ENCODE data around the gene HK2.
"Not testable (repeated sequence)": the region's sequence is repeated elsewhere in the genome, so short reads cannot be mapped to it uniquely, and the experiment has no call there.

HK2 gene

GRCh38 chr2:74833418-74834233 is at the start of gene HK2:
Gene HK2 (plus strand): TSS chr2:74834127. CDS start chr2:74834581, 454 bp downstream.
- peak; percentile 67 to 81 (median 78) for DNase-seq (ENCODE audit: low read depth in 2 of 3, low spot score in 1 of 3)

GRCh38 chr2:74789271-74789670 is 44.7 kb upstream of the HK2 start:
- DNase-seq (ENCODE audit: low read depth in 2 of 3, low spot score in 1 of 3): no peak

DNA sequence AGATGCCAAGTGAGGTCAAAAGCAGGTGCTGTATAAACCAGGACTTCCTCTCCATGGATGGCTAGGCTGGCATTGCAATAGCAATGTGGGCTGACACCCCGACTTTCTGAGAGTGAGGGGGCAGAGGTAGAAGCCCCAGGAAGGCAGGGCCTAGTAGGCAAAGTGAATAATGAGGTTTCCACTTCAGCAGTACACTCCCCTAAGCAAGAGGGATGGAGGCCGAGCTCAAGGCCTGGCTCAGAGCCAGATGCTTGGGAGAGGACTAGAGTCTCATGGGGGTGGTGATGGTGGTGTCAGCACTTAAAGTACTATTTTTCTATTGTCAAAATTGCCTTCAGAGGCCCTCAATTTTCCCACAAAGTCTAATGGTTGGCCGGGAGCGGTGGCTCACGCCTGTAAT is 41.6 kb upstream of the HK2 start:
- no peak for DNase-seq (ENCODE audit: low read depth in 2 of 3, low spot score in 1 of 3)

GRCh38 chr2:74794878-74795277 is 39.0 kb upstream of the HK2 start:
- DNase-seq (ENCODE audit: low read depth in 2 of 3, low spot score in 1 of 3): not testable (repeated sequence)

GRCh38 chr2:74806355-74806839 is 27.5 kb upstream of the HK2 start:
- DNase-seq (ENCODE audit: low read depth in 2 of 3, low spot score in 1 of 3): no peak

- no peak for DNase-seq (ENCODE audit: low read depth in 2 of 3, low spot score in 1 of 3)
Observed at GRCh38 chr2:74806920-74807319, 27.0 kb upstream of the HK2 start.

DNA sequence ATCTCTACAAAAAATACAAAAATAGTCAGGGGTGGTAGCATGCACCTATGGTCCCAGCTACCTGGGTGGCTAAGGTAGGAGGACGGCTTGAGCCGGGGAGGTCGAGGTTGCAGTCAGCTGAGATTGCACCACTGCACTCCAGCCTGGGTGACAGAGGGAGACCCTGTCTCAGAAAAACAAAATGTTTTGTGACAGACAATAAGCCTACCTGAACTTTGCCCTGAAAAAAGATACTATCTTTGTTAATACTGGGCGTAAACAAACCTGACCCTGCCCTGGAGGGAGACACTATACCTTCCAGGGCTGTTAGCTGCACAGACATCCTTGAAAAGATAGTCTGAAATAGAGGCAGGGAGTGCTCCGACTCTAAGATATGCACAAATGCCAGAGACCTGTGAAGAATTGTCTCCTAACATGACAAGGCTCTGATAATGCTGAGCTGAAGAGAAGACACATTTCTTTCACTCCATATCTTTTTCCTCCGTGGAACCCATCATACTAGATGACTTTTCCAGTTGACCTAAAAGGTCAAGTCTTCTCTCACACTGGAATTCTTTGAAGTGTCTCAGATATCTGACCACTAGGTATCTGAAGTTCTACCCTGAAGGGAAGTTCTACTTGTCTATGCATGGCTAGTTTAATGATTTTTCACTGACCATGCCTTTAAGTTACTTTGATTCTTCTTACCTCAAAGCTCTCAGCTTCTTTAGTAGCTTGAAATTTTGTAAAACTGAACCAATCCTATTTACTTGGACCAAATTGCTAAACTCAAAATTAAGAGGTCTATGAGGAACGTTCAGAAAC is 20.9 kb upstream of the HK2 start:
- DNase-seq (ENCODE audit: low read depth in 2 of 3, low spot score in 1 of 3): no peak

- no peak for DNase-seq (ENCODE audit: low read depth in 2 of 3, low spot score in 1 of 3)
Observed at GRCh38 chr2:74814102-74814501, 19.8 kb upstream of the HK2 start.

DNA sequence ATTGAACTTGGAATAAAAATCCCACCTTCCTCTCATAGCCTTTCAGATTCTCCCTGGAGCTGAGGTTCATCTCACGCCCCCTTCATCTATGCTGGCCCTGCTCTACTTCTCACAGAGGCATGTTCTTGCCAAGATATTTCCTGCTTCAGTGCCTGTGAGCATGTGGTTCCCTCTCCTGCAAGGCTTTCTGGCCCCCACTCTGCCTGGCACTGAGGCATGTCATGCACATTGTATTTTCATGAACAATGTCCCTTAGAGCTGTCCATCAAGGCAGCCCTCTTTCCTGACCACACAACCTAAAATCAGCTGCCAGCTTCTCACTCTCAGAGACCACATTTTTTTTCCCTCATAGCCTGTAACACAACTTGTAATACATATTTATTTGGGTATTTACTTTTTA is 18.0 kb upstream of the HK2 start:
- no peak for DNase-seq (ENCODE audit: low read depth in 2 of 3, low spot score in 1 of 3)

DNA sequence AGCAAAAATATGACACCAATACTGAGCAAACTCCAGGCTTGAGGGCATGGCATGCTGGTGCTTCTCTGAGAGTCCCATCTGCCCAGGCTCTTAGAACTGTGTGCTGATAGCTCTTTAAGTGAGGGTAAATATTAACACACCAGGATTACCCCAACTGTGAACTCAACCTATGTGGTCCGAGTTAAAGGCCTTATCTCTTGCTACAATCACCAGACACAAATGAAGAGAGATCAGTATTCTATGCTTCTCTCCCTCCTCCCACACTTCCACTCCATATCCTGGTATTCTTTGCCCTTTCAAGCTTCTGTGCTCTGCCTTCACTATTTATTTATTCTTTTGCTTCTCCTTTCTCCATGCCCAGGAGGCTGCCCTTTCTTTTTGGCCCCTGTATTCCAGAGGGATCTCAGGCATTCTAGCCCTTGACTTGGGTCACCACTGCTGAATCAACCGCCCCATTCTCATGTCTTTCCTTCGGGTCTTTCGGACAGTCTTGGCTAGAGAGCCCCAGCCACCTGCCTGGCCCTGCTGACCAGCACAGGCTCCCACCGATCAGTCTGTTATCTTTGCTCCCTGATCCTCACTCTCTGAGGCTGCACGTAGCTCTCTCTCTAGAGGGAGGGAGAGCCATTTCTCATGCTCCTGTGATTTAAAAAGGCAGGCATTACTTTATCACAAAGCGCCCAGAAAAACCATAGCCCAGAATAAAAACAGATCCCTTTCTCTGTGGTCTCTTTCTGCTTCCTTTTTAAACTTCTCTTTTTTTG is 17.2 kb upstream of the HK2 start:
- DNase-seq (ENCODE audit: low read depth in 2 of 3, low spot score in 1 of 3): no peak

GRCh38 chr2:74817304-74817675 is 16.6 kb upstream of the HK2 start:
- DNase-seq (ENCODE audit: low read depth in 2 of 3, low spot score in 1 of 3): no peak

- DNase-seq (ENCODE audit: low read depth in 2 of 3, low spot score in 1 of 3): no peak
Observed at GRCh38 chr2:74819702-74820101, 14.2 kb upstream of the HK2 start.

DNA sequence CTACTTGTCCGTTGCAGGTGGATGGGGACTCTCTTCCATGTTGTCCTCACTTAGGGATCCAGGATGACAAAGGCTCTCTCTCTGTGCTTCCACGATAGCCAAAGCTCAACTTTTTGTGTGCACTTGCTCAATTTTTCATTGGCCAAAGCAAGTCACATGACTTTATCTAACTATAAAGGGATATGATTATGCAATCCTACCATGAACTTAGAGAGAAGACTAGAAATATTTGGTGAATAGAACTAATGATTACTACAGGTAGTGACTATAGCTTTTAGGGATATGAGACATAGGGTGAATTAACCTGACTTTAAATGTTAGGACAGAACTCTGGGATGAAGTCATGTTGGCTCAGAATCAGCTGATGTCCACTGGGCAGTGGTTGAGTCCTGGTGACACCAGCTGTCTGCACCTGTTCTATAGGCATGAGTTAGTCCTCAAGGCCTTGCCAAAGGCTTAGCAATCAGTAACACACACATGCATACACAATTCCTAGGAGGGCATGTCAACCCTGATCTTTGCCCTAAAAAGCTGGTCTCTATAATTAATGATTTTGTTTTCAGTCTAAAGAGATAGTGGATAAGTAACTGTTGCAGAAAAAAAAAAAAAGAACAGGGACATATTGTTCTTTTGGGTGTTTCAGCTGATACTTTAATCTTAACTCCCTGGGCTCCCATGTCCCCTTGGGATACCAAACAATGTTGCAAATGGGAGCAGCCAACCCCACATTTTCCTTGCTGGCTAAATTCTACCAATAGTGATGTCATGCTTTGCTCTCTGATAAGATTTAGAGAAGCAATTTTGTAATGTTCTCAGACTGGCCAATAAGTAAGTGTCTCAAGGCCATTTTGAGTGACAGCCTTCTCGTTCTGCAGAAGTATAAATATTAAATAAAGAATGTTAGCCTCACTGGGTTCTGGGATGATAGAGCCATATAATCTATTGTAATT is 12.5 kb upstream of the HK2 start:
- no peak for DNase-seq (ENCODE audit: low read depth in 2 of 3, low spot score in 1 of 3)

DNA sequence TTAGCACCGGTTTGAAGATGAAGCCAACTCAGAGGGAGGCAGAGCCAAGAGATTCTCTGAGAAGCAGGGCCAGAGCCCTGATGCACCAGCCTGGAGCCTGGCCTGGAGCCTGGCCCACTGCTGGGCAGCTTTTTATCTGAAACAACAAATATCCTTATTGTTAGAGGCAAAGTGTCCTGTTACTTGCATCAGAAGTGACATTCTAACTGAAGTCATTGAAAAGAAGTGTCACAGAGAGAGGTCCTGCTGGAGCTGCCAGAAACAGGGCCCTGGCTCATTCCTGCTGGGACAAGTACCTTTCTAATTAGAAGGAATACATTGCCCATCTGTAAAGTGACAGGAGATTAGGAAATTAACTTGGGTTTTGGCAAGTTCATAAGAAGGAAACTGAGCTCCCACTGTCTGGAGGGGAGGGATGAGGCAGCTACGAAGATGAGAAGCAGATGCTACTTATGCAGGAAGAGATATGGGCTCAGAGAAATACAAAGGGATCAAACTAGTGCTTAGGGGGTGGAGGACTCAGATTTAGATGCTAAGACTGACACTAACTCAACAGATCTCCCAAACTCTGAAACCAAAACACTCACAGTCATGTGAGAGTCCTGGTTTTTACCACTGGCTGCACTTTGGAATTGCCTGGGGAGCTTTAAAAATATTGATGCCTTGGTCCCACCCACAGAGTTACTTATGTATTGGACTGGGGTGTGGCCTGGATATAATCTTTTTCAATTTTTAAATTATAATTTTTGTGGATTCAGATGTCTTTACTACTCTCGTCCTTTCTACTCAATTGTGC is 11.0 kb upstream of the HK2 start:
- no peak for DNase-seq (ENCODE audit: low read depth in 2 of 3, low spot score in 1 of 3)

- DNase-seq (ENCODE audit: low read depth in 2 of 3, low spot score in 1 of 3): no peak
Observed at GRCh38 chr2:74824679-74825078, 9.2 kb upstream of the HK2 start.

- no peak for DNase-seq (ENCODE audit: low read depth in 2 of 3, low spot score in 1 of 3)
Observed at GRCh38 chr2:74828543-74828942, 5.4 kb upstream of the HK2 start.

- DNase-seq (ENCODE audit: low read depth in 2 of 3, low spot score in 1 of 3): no peak
Observed at GRCh38 chr2:74831693-74832530, 2.0 kb upstream of the HK2 start.

DNA sequence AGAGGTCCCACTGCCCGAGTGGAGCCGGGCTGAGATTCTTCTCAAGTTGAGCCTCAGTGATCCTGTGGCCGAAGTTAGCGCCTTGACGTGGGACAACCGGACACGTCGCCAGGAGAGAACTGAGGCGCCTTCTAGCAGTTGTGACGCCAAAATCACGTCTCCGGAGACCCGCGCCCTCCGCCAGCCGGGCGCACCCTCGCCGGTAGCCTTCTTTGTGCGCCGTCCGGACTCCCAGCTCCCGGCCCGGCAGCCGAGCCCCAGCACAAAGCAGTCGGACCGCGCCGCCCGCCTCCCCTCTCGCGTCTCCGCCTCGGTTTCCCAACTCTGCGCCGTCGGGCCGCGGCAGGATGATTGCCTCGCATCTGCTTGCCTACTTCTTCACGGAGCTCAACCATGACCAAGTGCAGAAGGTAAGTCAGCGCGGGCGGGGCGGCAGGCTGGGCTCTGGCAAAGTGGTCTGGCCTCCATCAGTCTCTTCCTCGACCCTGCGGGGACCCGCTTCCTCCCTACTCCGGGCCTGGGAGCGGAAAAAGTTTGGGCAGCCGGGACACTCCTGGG is 386 bp downstream of the HK2 start:
- DNase-seq (ENCODE audit: low read depth in 2 of 3, low spot score in 1 of 3): peak in 1 of 3 donors; percentile 15
